ENCODE data around the gene PARVA.

DNA sequence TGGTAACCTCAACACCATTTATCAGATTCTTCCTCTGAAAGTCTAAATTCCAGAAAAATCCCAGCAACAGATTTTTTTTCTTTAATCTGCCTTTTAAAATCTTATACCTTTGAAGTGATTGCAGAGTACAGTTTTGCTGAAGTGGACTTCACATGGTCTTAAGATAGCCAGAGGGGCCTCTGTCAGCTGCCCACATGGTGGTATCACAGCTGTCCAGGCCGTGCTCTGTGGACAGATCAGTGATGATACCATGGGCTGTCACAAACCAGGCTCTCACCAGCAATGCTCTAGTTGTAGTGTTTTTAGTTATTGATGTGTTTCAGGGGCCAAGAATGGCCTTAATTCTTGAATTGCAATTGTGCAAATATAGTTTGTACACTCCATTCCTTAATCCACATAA lies 44.0 kb downstream of the PARVA start:
- TF ChIP-seq, protein P1, sequence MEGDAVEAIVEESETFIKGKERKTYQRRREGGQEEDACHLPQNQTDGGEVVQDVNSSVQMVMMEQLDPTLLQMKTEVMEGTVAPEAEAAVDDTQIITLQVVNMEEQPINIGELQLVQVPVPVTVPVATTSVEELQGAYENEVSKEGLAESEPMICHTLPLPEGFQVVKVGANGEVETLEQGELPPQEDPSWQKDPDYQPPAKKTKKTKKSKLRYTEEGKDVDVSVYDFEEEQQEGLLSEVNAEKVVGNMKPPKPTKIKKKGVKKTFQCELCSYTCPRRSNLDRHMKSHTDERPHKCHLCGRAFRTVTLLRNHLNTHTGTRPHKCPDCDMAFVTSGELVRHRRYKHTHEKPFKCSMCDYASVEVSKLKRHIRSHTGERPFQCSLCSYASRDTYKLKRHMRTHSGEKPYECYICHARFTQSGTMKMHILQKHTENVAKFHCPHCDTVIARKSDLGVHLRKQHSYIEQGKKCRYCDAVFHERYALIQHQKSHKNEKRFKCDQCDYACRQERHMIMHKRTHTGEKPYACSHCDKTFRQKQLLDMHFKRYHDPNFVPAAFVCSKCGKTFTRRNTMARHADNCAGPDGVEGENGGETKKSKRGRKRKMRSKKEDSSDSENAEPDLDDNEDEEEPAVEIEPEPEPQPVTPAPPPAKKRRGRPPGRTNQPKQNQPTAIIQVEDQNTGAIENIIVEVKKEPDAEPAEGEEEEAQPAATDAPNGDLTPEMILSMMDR (IDR thresholded peaks at IDR 0.05), result no peak
- no peak for TF ChIP-seq POLR2A (IDR thresholded peaks at IDR 0.05)
